Cardiac muscle cell (in vitro differentiated cells and primary cell): ENCODE results near the gene LRFN2. TPM values are rescaled to one million over a fixed set of nuclear protein-coding genes. Genes with fewer than 3 reads are reported as not detected.
A peak's percentile ranks its signal among the peaks of the same experiment; 100 is the strongest.

ENCODE experiments used
- DNase-seq, 2 donors: peaks; one replicate each; pipeline versions ENCODE4 v3.0.0 to v3.0.0-alpha.2; 2010 to 2017; ENCODE audit warnings: low read depth in 1 of 2, low spot score in 1 of 2
- H3K27ac ChIP-seq: fragments of 200-600 bp; sonication (generic); 2 replicates; pipeline ENCODE4 v1.5.1; 2016
- H3K27me3 ChIP-seq: fragments of 200-600 bp; sonication (generic); 2 replicates; pipeline ENCODE4 v1.6.0; 2016; ENCODE audit warnings: control low read depth
- H3K36me3 ChIP-seq: fragments of 200-600 bp; sonication (generic); 2 replicates; pipeline ENCODE4 v1.5.1; 2016; ENCODE audit warnings: control low read depth
- H3K4me1 ChIP-seq: fragments of 200-600 bp; sonication (generic); 2 replicates; pipeline ENCODE4 v1.8.1; 2017; ENCODE audit warnings: low read depth, mild to moderate bottlenecking, mixed run types
- H3K4me3 ChIP-seq: fragments of 200-600 bp; sonication (generic); 2 replicates; pipeline ENCODE4 v1.5.1; 2016; ENCODE audit warnings: mild to moderate bottlenecking
- H3K9me3 ChIP-seq: fragments of 200-600 bp; sonication (generic); 2 replicates; pipeline ENCODE4 v1.5.1; 2017; ENCODE audit warnings: low read depth, mild to moderate bottlenecking, control low read depth
- polyA plus RNA-seq: library from polyadenylated mRNA; unstranded; fragments of >200 nt; fragmentation: Nextera tagmentation; extraction: Ambion mirVana; gene quantifications from 2 replicates; pipeline ENCODE4 v1.2.1, GENCODE V29; 2016
- total RNA-seq: library from RNA; depleted of rRNA; stranded (reverse); fragments of >200 nt; gene quantifications from 2 replicates; pipeline ENCODE4 v1.2.3, GENCODE V29; 2016
- TF ChIP-seq, protein P1 (sequence below): IDR thresholded peaks from 2 replicates; pipeline ENCODE4 v1.5.1; 2012; ENCODE audit warnings: low read depth, mild to moderate bottlenecking, low read length

LRFN2 gene
- total and polyA plus RNA-seq, 2 experiments from 2014 or later: 0.15 TPM; not detected in 1

DNA sequence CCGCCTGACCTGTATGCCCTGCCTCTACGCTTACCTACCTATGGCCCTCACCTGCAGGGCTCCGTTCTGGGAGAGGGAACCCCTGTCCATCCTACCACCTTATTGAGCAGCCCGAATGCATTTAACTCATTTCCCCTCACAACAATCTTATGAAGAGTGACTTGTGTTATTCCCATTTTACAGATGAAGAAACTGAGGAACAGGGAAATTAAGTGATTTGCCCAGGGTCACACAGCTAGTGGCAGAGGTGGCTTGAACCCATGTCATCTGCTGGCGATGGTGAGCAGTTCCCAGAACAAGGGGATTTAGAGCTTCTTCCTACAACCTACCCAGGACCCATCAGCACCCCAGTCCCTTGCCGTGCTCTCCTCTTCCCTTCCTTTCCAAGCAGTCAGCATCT, 42.3 kb upstream of the LRFN2 start:
- TF ChIP-seq, protein P1, sequence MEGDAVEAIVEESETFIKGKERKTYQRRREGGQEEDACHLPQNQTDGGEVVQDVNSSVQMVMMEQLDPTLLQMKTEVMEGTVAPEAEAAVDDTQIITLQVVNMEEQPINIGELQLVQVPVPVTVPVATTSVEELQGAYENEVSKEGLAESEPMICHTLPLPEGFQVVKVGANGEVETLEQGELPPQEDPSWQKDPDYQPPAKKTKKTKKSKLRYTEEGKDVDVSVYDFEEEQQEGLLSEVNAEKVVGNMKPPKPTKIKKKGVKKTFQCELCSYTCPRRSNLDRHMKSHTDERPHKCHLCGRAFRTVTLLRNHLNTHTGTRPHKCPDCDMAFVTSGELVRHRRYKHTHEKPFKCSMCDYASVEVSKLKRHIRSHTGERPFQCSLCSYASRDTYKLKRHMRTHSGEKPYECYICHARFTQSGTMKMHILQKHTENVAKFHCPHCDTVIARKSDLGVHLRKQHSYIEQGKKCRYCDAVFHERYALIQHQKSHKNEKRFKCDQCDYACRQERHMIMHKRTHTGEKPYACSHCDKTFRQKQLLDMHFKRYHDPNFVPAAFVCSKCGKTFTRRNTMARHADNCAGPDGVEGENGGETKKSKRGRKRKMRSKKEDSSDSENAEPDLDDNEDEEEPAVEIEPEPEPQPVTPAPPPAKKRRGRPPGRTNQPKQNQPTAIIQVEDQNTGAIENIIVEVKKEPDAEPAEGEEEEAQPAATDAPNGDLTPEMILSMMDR: no peak
- peak overlapping the region; percentile 40 for H3K27ac ChIP-seq
- DNase-seq: no peak
- H3K36me3 ChIP-seq: no peaks in the 10 kb centered on the region
- H3K4me3 ChIP-seq: no peak overlapping the region
- H3K27me3 ChIP-seq: no peaks in the 10 kb centered on the region
- peaks cover 5% of the 10 kb centered on the region for H3K4me1 ChIP-seq
- H3K9me3 ChIP-seq: no peaks in the 10 kb centered on the region

GRCh38 chr6:40627316-40627715, 40.2 kb upstream of the LRFN2 start:
- H3K4me1 ChIP-seq: peaks cover 5% of the 10 kb centered on the region
- H3K4me3 ChIP-seq: no peak overlapping the region

GRCh38 chr6:40626886-40627285, 39.7 kb upstream of the LRFN2 start:
- DNase-seq: no peak
- Histone ChIP-seq H3K9me3 (no peaks in the 10 kb centered on the region), H3K4me1 (peaks cover 5% of the 10 kb centered on the region), H3K27me3 (no peaks in the 10 kb centered on the region), H3K36me3 (no peaks in the 10 kb centered on the region), H3K4me3 (no peak overlapping the region), H3K27ac (no peak overlapping the region)
- TF ChIP-seq, protein P1: no peak

More at GRCh38 chr6:40627316-40627715, 40.2 kb upstream of the LRFN2 start:
- Histone ChIP-seq H3K9me3 (no peaks in the 10 kb centered on the region), H3K36me3 (no peaks in the 10 kb centered on the region), H3K27ac (no peak overlapping the region), H3K27me3 (no peaks in the 10 kb centered on the region)
- DNase-seq: no peak
- TF ChIP-seq, protein P1: no peak

DNA sequence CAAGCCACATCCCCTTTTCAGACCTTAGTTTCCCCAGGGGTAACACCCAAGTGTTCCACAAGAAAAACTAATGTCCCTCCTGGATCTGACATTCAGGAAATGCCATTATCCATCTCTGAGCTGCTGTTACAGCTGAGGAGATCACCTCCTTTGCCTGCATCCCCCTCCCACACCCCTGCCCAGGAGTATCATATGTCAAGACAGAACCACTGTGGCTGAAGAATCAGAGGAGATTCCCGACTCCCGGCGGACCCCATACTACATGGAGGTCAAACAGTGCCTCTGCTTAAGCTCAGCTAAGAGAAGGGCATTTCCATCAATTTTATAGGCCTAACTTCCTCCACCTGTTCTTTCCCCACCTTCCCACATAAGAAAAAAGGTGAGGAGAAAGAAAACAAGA, 36.8 kb upstream of the LRFN2 start:
- Histone ChIP-seq H3K27me3 (no peaks in the 10 kb centered on the region), H3K4me3 (no peak overlapping the region), H3K9me3 (no peaks in the 10 kb centered on the region), H3K4me1 (no peaks in the 10 kb centered on the region), H3K27ac (no peak overlapping the region), H3K36me3 (no peaks in the 10 kb centered on the region)
- TF ChIP-seq, protein P1: no peak
- DNase-seq: no peak

- TF ChIP-seq, protein P1: no peak
- Histone ChIP-seq H3K27ac (no peak overlapping the region), H3K4me1 (no peaks in the 10 kb centered on the region), H3K36me3 (no peaks in the 10 kb centered on the region), H3K4me3 (no peak overlapping the region), H3K9me3 (no peaks in the 10 kb centered on the region), H3K27me3 (no peaks in the 10 kb centered on the region)
- DNase-seq: no peak
Observed at GRCh38 chr6:40623178-40623577, 36.0 kb upstream of the LRFN2 start.
